Mucosa of descending colon (tissue), 3 donors: ENCODE data around the gene TMEM231. TPM values are rescaled to one million over a fixed set of nuclear protein-coding genes. Genes with fewer than 3 reads are reported as not detected.
A peak's percentile ranks its signal among the peaks of the same experiment; 100 is the strongest.

Experiments
- ATAC-seq: fragments of 200-7000 bp; cut with Tn5 transposase; one replicate; pipeline ENCODE4 v1.9.1; 2020; ENCODE audit warnings: mild to moderate bottlenecking, moderate library complexity
- DNase-seq, 3 donors: peaks; one replicate each; pipeline ENCODE4 v3.0.0-alpha.2; 2020
- H3K36me3 ChIP-seq: fragments of 200-600 bp; one replicate; pipeline ENCODE4 v1.8.0; 2021; ENCODE audit warnings: low read depth, mild to moderate bottlenecking
- H3K4me1 ChIP-seq: fragments of 200-600 bp; one replicate; pipeline ENCODE4 v1.8.0; 2021; ENCODE audit warnings: low read depth, mild to moderate bottlenecking
- H3K4me3 ChIP-seq: fragments of 200-600 bp; one replicate; pipeline ENCODE4 v1.8.0; 2021; ENCODE audit warnings: mild to moderate bottlenecking
- H3K9me3 ChIP-seq: fragments of 200-600 bp; one replicate; pipeline ENCODE4 v1.8.0; 2021; ENCODE audit warnings: mild to moderate bottlenecking
- intact Hi-C, 2 donors: fragments of 100-400 bp; cut with DNase I in 1 of 2; cut with micrococcal nuclease in 1 of 2; formaldehyde crosslinking; loops; one replicate each; pipeline versions ENCODE4 v1.11.0 to v1.11.1; 2022; cut with DNase I, micrococcal nuclease
- long read RNA-seq, 2 donors: library from polyadenylated mRNA; unstranded; transcript quantifications; one replicate each; pipeline ENCODE4 v2.0.0, GENCODE V29; 2019 to 2021
- total RNA-seq, 3 donors: library from RNA; stranded (reverse); fragmentation: NEBNext Ultra II Directional in 2 of 3; extraction: Animal tissue kit (Norgen Biotek cat#: 25700) in 2 of 3; gene quantifications; one replicate each; pipeline versions ENCODE4 v1.2.1 to v1.2.4, GENCODE V29; 2021 to 2023
- TF ChIP-seq, protein P1 (sequence below): fragments of 200-600 bp; IDR thresholded peaks from one replicate; pipeline ENCODE4 v1.8.0; 2022; ENCODE audit warnings: antibody characterized with exemption, mild to moderate bottlenecking
- donor health status: DM: no; HTN: no; CAD: no; lungs with moderate emphysema.
- donor health status: DM: no; HTN: no; CAD: no.
- donor health status: DM: no; HTN: yes; CAD: no.

TMEM231 gene, protein sequence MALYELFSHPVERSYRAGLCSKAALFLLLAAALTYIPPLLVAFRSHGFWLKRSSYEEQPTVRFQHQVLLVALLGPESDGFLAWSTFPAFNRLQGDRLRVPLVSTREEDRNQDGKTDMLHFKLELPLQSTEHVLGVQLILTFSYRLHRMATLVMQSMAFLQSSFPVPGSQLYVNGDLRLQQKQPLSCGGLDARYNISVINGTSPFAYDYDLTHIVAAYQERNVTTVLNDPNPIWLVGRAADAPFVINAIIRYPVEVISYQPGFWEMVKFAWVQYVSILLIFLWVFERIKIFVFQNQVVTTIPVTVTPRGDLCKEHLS
- 1 to 10 TPM; 4.7 to 7.3 (median 5.5) TPM for total RNA-seq
- long read RNA-seq, donor 1, full-length matches to known transcripts, result 9 of 16 reads
- long read RNA-seq, donor 1, partial matches to known transcripts, result 1 of 16 reads
- long read RNA-seq, donor 1, other reads (novel, unspliced or antisense), result 6 of 16 reads
- long read RNA-seq, donor 2, full-length matches to known transcripts, result 2 of 3 reads
- long read RNA-seq, donor 2, partial matches to known transcripts, result 0 of 3 reads
- long read RNA-seq, donor 2, other reads (novel, unspliced or antisense), result 1 of 3 reads

DNA sequence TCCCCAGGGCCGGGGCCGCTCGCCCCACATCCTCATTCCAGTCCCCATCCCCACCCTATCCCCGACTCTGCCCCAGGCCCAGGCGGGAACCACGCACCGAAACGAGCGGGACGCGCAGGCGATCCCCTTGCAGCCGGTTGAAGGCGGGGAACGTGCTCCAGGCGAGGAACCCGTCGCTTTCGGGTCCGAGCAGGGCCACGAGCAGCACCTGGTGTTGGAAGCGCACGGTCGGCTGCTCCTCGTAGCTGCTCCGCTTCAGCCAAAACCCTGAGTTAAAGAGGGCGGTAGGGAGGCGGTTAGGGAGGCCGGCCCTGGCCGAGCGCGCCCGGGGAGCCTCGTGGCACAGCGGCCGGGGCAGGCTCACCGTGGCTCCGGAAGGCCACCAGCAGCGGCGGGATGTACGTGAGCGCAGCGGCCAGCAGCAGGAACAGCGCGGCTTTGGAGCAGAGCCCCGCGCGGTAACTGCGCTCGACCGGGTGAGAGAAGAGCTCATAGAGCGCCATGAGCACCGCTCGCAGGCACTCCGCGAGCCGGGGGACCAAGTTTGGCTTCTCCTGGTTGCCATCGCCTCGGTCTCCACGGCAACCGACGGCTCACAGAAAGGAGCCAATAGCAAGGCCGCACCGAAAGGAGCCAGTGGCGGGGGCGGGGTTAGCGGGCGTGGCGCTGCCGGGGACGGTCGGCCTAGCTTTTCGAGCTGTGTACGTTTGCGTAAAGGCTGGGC is at the start of gene TMEM231:
TMEM231 (minus strand) TSS at position 546 of the 724 bp plus-strand sequence; CDS start at position 503, 43 bp downstream.
- DNase-seq (peak; percentile 98 to 99 (median 98)), ATAC-seq (peak; percentile 97)
- peaks cover 10% of the 10 kb centered on the region for H3K4me1 ChIP-seq
- TF ChIP-seq, protein P1, sequence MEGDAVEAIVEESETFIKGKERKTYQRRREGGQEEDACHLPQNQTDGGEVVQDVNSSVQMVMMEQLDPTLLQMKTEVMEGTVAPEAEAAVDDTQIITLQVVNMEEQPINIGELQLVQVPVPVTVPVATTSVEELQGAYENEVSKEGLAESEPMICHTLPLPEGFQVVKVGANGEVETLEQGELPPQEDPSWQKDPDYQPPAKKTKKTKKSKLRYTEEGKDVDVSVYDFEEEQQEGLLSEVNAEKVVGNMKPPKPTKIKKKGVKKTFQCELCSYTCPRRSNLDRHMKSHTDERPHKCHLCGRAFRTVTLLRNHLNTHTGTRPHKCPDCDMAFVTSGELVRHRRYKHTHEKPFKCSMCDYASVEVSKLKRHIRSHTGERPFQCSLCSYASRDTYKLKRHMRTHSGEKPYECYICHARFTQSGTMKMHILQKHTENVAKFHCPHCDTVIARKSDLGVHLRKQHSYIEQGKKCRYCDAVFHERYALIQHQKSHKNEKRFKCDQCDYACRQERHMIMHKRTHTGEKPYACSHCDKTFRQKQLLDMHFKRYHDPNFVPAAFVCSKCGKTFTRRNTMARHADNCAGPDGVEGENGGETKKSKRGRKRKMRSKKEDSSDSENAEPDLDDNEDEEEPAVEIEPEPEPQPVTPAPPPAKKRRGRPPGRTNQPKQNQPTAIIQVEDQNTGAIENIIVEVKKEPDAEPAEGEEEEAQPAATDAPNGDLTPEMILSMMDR, result no peak
- intact Hi-C loops, result no loop called here
- H3K9me3 ChIP-seq, result no peaks in the 10 kb centered on the region
- H3K4me3 ChIP-seq, result peak within 1 kb of the TSS; percentile 23
- H3K36me3 ChIP-seq, result no peaks in the 10 kb centered on the region

DNA sequence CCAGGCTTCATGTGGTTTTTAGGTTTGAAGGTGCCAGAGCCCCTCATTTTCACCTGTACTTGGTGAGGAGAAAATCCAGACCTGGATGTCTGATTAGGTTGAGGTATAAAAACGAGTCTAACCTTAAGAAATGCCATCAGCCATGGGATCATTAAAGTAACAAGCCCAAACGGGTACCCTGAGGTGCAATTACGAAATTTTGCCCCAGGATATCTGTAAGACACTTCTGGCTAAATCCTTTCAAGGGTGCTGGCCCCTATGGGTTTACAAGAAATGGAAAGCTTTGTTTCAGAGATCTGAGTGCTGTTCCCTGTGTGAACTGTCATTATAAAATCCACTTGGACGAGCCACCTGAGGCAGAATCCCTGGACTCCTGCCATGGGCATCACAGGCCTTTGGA is 47.2 kb upstream of the TMEM231 start:
- no peak for ATAC-seq

DNA sequence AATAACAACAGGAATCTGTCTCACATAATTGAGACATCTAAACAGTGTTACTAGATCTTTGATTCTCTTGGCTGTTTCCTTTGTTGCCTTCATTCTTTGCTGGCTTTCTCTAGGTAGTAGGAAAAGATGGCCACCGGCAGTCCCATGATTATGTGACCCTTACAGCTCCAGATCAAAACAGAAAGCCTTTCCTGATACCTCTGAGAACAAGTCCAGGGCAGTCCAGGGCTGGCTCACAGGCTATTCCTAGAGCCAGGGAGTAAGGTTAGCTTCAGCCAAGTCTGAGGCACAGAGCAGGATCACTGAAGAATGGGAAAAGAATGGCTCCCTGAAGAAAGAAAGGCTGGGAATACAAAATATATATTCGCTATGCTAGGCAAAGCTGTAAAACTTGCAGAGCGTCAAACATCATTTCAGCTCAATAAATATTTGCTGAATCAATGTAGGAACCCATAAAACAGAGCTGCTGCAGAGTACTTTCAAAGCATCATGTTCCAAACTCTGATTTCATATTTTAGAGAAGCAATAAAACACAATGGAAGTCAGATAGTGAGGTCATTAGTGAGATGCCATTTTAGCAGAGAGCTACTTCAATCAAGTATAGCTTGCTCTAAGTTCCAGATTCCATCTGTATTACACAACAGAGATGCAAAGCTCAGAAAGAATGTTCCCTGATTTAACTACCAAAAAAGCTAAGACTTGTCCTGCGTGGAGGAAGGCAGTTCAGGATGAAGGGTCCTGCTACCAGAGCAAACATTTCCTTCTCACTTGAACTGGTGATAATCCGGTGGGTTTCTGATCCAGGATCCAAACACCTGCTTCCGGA is 43.6 kb upstream of the TMEM231 start:
- TF ChIP-seq, protein P1, result no peak
- DNase-seq (no peak), ATAC-seq (peak; percentile 37)
- Histone ChIP-seq H3K36me3 (no peaks in the 10 kb centered on the region), H3K9me3 (no peaks in the 10 kb centered on the region), H3K4me3 (no peak overlapping the region), H3K4me1 (no peaks in the 10 kb centered on the region)
- intact Hi-C loops, result no loop called here

More for the DNA sequence above, 47.2 kb upstream of the TMEM231 start:
- Histone ChIP-seq H3K9me3 (no peaks in the 10 kb centered on the region), H3K36me3 (no peaks in the 10 kb centered on the region), H3K4me3 (no peak overlapping the region), H3K4me1 (no peaks in the 10 kb centered on the region)
- DNase-seq, result no peak
- intact Hi-C loops, result no loop called here
- TF ChIP-seq, protein P1, result no peak

DNA sequence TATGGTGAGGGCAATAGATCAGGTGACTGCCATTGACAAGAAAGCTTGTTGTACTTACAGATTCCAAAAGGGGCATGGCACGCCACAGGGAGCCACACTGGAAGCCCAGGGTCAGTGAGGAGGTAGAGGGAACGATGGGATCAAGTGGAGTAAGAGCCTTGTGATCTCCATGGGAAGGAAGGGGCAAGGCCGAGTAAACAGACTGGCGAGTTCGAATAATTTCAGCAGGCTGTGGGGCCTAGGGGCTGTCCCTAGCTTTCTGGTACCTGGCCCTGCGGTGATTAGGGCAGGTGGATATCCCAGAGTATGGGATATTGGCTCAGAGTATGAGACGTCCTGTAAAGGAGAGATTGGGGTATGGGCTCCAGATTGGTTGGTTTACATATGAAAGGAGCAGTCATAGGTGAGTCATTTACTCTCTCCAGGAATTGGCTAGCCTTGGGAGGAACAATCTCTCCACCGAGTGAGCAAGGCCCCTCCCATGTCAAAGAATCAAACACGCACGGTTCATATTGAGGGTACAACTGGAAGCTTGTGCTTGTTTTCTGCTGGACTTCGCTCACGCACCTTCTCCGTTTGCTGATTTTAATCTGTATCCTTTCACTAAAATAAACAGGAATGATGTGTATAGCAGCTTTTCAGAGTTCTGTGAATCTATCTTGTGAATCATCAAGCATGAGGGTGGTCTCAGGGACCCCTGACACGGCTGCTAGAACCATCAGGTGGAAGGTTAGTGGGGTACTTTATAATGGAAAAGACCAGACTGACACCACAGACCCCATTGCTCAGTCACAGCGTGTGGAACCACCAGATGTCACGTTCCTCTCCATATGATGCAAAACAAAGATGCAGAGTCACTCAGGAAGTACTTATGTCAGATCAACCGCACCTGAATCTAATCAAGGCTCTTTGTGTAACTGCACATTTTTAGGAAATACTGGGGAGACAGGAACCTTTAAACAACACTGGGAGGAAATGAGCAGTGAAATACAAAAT is 38.1 kb upstream of the TMEM231 start:
- intact Hi-C loops, result no loop called here
- Histone ChIP-seq H3K4me1 (no peaks in the 10 kb centered on the region), H3K4me3 (no peak overlapping the region), H3K9me3 (no peaks in the 10 kb centered on the region), H3K36me3 (no peaks in the 10 kb centered on the region)
- no peak for ATAC-seq
- no peak for DNase-seq
- TF ChIP-seq, protein P1, result no peak
